SK-N-SH treated with all-trans-retinoic acid at 6 μM for 48 hours (cell line): ENCODE measurements around the gene DENND2A.

Experiments
- ATAC-seq: fragments of 200-7000 bp; cut with Tn5 transposase; 3 replicates; pipeline ENCODE4 v1.9.1; 2020; ENCODE audit warnings: mild to moderate bottlenecking, moderate library complexity
- BACH2 ChIP-seq: fragments of 250-450 bp; sonication (Bioruptor Pico); IDR thresholded peaks from 2 replicates; pipeline ENCODE4 v1.9.0; 2021; ENCODE audit warnings: mild to moderate bottlenecking, borderline replicate concordance
- CSDC2 ChIP-seq: fragments of 250-450 bp; sonication (Bioruptor Pico); IDR thresholded peaks from 2 replicates; pipeline ENCODE4 v1.5.0; 2020; ENCODE audit warnings: mild to moderate bottlenecking, moderate library complexity
- ESRRG ChIP-seq: fragments of 250-450 bp; sonication (Bioruptor Pico); IDR thresholded peaks from 2 replicates; pipeline ENCODE4 v1.6.1; 2021; ENCODE audit warnings: mild to moderate bottlenecking
- GLIS3 ChIP-seq: fragments of 250-450 bp; sonication (Bioruptor Pico); IDR thresholded peaks from 2 replicates; pipeline ENCODE4 v1.5.0; 2020; ENCODE audit warnings: mild to moderate bottlenecking, moderate library complexity
- ISL1 ChIP-seq: fragments of 250-450 bp; sonication (Bioruptor Pico); IDR thresholded peaks from 2 replicates; pipeline ENCODE4 v2.1.2; 2022; ENCODE audit warnings: mild to moderate bottlenecking, moderate library complexity
- OSR1 ChIP-seq: fragments of 250-450 bp; sonication (Bioruptor Pico); IDR thresholded peaks from 2 replicates; pipeline ENCODE4 v1.8.0; 2022; ENCODE audit warnings: moderate library complexity, mild to moderate bottlenecking, inconsistent platforms
- PPARA ChIP-seq: fragments of 250-450 bp; sonication (Bioruptor Pico); IDR thresholded peaks from 2 replicates; pipeline ENCODE4 v1.5.0; 2020; ENCODE audit warnings: mild to moderate bottlenecking, borderline replicate concordance
- RARB ChIP-seq: fragments of 250-450 bp; sonication (Bioruptor Pico); IDR thresholded peaks from 2 replicates; pipeline ENCODE4 v1.8.0; 2021; ENCODE audit warnings: mild to moderate bottlenecking, moderate library complexity
- SNAI2 ChIP-seq: fragments of 250-450 bp; sonication (Bioruptor Pico); IDR thresholded peaks from 2 replicates; pipeline ENCODE4 v1.5.0; 2020; ENCODE audit warnings: mild to moderate bottlenecking, moderate library complexity
- TCF4 ChIP-seq: fragments of 250-450 bp; sonication (Bioruptor Pico); IDR thresholded peaks from 2 replicates; pipeline ENCODE4 v1.8.0; 2021; ENCODE audit warnings: mild to moderate bottlenecking, moderate library complexity, borderline replicate concordance
- TOX ChIP-seq: fragments of 250-450 bp; sonication (Bioruptor Pico); IDR thresholded peaks from 2 replicates; pipeline ENCODE4 v1.8.0; 2021; ENCODE audit warnings: mild to moderate bottlenecking, moderate library complexity, borderline replicate concordance
- ZC3H10 ChIP-seq: fragments of 250-450 bp; sonication (Bioruptor Pico); IDR thresholded peaks from 2 replicates; pipeline ENCODE4 v1.5.1; 2021; ENCODE audit warnings: mild to moderate bottlenecking, moderate library complexity
- ZFP3 ChIP-seq: fragments of 250-450 bp; sonication (Bioruptor Pico); IDR thresholded peaks from 2 replicates; pipeline ENCODE4 v1.5.0; 2020; ENCODE audit warnings: mild to moderate bottlenecking, moderate library complexity
- ZFP30 ChIP-seq: fragments of 450-650 bp; formaldehyde crosslinking; IDR thresholded peaks from 2 replicates; pipeline ENCODE4 v1.5.0; 2022; ENCODE audit warnings: mild to moderate bottlenecking, moderate library complexity
- ZNF565 ChIP-seq: fragments of 450-650 bp; formaldehyde crosslinking; conservative IDR thresholded peaks from 2 replicates; pipeline ENCODE4 v1.5.0; 2020; ENCODE audit warnings: low read depth, mild to moderate bottlenecking, moderate library complexity
- TF ChIP-seq, protein P1 (sequence below): fragments of 250-450 bp; sonication (Bioruptor Pico); IDR thresholded peaks from 2 replicates; pipeline ENCODE4 v1.5.0; 2020; ENCODE audit warnings: mild to moderate bottlenecking, moderate library complexity
- TF ChIP-seq, protein P2 (sequence below): fragments of 250-450 bp; sonication (Bioruptor Pico); IDR thresholded peaks from 2 replicates; pipeline ENCODE4 v1.5.1; 2020; ENCODE audit warnings: low read depth, mild to moderate bottlenecking, moderate library complexity
- TF ChIP-seq, protein P3 (sequence below): fragments of 250-450 bp; sonication (Bioruptor Pico); IDR thresholded peaks from 2 replicates; pipeline ENCODE4 v1.8.0; 2021; ENCODE audit warnings: low read depth, mild to moderate bottlenecking, moderate library complexity, borderline replicate concordance
- TF ChIP-seq, protein P4 (sequence below): fragments of 250-450 bp; sonication (Bioruptor Pico); IDR thresholded peaks from 2 replicates; pipeline ENCODE4 v1.8.0; 2020; ENCODE audit warnings: mild to moderate bottlenecking, moderate library complexity, borderline replicate concordance
- TF ChIP-seq, protein P5 (sequence below): fragments of 250-450 bp; sonication (Bioruptor Pico); IDR thresholded peaks from 2 replicates; pipeline ENCODE4 v1.5.1; 2021; ENCODE audit warnings: mild to moderate bottlenecking, moderate library complexity

DENND2A gene

DNA sequence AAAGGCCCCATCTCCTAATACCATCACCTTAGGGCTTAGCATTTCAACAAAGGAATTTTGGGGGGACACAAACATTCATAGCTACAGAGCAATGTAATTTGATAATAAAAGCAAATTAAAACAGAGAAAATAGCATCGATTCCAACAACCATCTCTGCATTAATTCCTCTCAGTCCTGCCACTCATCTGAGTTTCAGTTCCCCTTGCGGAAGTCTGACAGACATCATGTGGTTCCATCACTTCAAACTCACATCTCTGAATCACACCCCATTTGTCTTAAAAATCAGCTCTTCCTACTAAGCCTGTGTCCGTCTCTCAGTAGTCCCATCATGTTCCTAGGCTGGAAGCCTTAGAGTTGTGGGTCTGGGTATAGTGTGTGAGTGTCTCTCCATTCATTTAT is 35.7 kb upstream of the DENND2A start:
- TF ChIP-seq PPARA (no peak), GLIS3 (CRISPR knock-in tag) (no peak), TCF4 (CRISPR knock-in tag) (no peak), ZNF565 (CRISPR knock-in tag) (no peak), RARB (no peak)
- TF ChIP-seq, all 23 proteins: peak for 0
- ATAC-seq, result no peak

DNA sequence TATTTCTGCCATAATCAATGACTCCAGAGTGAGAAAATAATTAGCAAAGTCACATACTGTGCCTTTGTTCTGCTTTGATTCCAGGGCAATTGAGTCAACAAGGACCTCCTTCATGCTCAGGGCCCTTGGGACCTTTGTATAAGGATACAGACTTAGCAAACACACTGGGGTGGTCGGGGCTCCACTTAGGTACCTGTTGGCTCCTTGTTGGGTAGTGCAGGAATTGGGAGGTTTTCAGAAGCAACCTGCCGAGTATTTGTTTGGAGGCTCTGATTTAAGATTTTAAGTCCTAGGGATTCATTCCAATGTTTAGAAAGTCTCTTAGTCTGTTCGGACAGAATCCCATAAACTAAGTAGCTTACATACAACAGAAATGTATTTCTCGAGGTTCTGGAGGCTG is 35.1 kb upstream of the DENND2A start:
- TF ChIP-seq GLIS3 (CRISPR knock-in tag) (no peak), BACH2 (CRISPR knock-in tag) (no peak), ZFP3 (CRISPR knock-in tag) (no peak), OSR1 (CRISPR knock-in tag) (no peak), TOX (CRISPR knock-in tag) (no peak)
- TF ChIP-seq, protein P1, sequence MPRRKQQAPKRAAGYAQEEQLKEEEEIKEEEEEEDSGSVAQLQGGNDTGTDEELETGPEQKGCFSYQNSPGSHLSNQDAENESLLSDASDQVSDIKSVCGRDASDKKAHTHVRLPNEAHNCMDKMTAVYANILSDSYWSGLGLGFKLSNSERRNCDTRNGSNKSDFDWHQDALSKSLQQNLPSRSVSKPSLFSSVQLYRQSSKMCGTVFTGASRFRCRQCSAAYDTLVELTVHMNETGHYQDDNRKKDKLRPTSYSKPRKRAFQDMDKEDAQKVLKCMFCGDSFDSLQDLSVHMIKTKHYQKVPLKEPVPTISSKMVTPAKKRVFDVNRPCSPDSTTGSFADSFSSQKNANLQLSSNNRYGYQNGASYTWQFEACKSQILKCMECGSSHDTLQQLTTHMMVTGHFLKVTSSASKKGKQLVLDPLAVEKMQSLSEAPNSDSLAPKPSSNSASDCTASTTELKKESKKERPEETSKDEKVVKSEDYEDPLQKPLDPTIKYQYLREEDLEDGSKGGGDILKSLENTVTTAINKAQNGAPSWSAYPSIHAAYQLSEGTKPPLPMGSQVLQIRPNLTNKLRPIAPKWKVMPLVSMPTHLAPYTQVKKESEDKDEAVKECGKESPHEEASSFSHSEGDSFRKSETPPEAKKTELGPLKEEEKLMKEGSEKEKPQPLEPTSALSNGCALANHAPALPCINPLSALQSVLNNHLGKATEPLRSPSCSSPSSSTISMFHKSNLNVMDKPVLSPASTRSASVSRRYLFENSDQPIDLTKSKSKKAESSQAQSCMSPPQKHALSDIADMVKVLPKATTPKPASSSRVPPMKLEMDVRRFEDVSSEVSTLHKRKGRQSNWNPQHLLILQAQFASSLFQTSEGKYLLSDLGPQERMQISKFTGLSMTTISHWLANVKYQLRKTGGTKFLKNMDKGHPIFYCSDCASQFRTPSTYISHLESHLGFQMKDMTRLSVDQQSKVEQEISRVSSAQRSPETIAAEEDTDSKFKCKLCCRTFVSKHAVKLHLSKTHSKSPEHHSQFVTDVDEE (CRISPR knock-in tag), result no peak
- TF ChIP-seq, all 23 proteins: peak for 0
- ATAC-seq, result no peak

DNA sequence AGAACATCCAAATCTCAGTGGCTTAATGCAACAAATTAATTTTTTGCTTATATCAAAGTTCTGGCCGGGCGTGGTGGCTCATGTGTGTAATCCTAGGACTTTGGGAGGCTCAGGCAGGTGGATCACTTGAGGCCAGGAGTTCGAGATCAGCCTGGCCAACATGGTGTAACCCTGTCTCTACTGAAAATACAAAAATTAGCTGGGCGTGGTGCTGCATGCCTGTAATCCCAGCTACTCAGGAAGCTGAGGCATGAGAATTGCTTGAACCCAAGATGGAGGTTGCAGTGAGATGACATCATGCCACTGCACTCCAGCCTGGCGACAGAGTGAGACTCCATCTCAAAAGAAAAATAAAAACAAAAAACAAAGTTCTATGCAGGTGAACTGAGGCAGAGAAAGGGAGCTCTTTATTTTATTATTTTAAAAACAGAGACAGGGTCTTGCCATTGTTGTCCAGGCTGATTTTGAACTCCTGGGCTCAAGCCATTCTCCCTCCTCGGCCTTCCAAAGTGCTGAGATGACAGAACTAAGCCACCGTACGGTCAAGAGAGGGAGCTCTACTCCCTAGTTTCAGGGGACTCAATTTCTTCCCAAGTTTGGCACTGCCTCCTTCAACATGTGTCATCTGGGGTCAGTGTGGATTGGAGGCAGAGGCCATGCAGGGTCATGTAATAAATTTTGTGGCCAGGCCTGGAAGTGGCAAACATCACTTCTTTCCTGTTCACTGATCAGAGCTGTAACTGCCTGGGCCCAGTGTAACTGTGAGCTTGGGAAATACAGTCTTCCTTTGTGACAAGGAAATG is 34.5 kb upstream of the DENND2A start:
- no peak for TF ChIP-seq ZNF565 (CRISPR knock-in tag)
- TF ChIP-seq, protein P2, sequence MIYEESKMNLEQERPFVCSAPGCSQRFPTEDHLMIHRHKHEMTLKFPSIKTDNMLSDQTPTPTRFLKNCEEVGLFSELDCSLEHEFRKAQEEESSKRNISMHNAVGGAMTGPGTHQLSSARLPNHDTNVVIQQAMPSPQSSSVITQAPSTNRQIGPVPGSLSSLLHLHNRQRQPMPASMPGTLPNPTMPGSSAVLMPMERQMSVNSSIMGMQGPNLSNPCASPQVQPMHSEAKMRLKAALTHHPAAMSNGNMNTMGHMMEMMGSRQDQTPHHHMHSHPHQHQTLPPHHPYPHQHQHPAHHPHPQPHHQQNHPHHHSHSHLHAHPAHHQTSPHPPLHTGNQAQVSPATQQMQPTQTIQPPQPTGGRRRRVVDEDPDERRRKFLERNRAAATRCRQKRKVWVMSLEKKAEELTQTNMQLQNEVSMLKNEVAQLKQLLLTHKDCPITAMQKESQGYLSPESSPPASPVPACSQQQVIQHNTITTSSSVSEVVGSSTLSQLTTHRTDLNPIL (CRISPR knock-in tag), result no peak
- TF ChIP-seq ZFP30 (CRISPR knock-in tag), result no peak
- TF ChIP-seq PPARA, result no peak
- no peak for TF ChIP-seq TCF4 (CRISPR knock-in tag)
- TF ChIP-seq GLIS3 (CRISPR knock-in tag), result no peak
- no peak for TF ChIP-seq OSR1 (CRISPR knock-in tag)
- no peak for TF ChIP-seq ISL1
- TF ChIP-seq, protein P1 (CRISPR knock-in tag), result no peak
- TF ChIP-seq SNAI2 (CRISPR knock-in tag), result no peak
- TF ChIP-seq, protein P3, sequence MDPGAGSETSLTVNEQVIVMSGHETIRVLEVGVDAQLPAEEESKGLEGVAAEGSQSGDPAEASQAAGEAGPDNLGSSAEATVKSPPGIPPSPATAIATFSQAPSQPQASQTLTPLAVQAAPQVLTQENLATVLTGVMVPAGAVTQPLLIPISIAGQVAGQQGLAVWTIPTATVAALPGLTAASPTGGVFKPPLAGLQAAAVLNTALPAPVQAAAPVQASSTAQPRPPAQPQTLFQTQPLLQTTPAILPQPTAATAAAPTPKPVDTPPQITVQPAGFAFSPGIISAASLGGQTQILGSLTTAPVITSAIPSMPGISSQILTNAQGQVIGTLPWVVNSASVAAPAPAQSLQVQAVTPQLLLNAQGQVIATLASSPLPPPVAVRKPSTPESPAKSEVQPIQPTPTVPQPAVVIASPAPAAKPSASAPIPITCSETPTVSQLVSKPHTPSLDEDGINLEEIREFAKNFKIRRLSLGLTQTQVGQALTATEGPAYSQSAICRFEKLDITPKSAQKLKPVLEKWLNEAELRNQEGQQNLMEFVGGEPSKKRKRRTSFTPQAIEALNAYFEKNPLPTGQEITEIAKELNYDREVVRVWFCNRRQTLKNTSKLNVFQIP (CRISPR knock-in tag), result no peak
- no peak for TF ChIP-seq BACH2 (CRISPR knock-in tag)

DNA sequence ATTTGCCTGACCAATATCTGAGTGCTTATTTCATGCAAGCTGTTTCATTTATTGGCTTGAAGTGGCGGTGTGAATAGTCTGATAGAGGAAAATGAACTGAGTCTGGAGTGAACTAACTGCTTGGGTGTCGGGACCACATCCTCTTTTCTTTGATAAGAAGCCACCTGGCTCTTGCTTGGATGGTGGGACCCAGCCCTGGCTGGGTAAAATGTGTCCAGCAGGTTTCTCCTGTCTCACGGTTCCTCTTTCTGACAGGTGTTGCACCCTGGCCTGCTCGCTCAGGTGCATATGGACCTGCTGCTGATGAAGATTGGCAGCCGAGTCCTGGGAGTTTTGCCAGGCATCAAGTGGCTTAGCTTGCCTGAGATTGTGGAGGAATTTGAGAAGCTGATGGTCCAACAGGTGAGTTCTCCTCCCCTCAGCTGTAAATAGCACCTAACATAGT is 33.8 kb upstream of the DENND2A start:
- ATAC-seq, result no peak
- no peak for TF ChIP-seq ZC3H10
- TF ChIP-seq, protein P3 (CRISPR knock-in tag), result no peak
- no peak for TF ChIP-seq SNAI2 (CRISPR knock-in tag)
- no peak for TF ChIP-seq CSDC2
- no peak for TF ChIP-seq ZFP3 (CRISPR knock-in tag)
- no peak for TF ChIP-seq PPARA
- TF ChIP-seq TOX (CRISPR knock-in tag), result no peak
- TF ChIP-seq OSR1 (CRISPR knock-in tag), result no peak
- TF ChIP-seq, protein P4, sequence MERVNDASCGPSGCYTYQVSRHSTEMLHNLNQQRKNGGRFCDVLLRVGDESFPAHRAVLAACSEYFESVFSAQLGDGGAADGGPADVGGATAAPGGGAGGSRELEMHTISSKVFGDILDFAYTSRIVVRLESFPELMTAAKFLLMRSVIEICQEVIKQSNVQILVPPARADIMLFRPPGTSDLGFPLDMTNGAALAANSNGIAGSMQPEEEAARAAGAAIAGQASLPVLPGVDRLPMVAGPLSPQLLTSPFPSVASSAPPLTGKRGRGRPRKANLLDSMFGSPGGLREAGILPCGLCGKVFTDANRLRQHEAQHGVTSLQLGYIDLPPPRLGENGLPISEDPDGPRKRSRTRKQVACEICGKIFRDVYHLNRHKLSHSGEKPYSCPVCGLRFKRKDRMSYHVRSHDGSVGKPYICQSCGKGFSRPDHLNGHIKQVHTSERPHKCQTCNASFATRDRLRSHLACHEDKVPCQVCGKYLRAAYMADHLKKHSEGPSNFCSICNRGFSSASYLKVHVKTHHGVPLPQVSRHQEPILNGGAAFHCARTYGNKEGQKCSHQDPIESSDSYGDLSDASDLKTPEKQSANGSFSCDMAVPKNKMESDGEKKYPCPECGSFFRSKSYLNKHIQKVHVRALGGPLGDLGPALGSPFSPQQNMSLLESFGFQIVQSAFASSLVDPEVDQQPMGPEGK (CRISPR knock-in tag), result no peak
- TF ChIP-seq, protein P5, sequence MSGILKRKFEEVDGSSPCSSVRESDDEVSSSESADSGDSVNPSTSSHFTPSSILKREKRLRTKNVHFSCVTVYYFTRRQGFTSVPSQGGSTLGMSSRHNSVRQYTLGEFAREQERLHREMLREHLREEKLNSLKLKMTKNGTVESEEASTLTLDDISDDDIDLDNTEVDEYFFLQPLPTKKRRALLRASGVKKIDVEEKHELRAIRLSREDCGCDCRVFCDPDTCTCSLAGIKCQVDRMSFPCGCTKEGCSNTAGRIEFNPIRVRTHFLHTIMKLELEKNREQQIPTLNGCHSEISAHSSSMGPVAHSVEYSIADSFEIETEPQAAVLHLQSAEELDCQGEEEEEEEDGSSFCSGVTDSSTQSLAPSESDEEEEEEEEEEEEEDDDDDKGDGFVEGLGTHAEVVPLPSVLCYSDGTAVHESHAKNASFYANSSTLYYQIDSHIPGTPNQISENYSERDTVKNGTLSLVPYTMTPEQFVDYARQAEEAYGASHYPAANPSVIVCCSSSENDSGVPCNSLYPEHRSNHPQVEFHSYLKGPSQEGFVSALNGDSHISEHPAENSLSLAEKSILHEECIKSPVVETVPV (CRISPR knock-in tag), result no peak
- no peak for TF ChIP-seq ESRRG (CRISPR knock-in tag)
- no peak for TF ChIP-seq RARB

More for the DNA sequence above, 34.5 kb upstream of the DENND2A start:
- peak; percentile 73 for ATAC-seq
